Measurements from ENCODE around the gene MTUS2. TPM values are rescaled to one million over a fixed set of nuclear protein-coding genes. Genes with fewer than 3 reads are reported as not detected.

MTUS2 gene
- total and polyA plus RNA-seq, 9 of the 15 experiments (the other 6 are each of a cell fraction or from before 2014, with no cell fraction given) = 0.01 to 0.28 (median 0.06) TPM; not detected in 1

DNA sequence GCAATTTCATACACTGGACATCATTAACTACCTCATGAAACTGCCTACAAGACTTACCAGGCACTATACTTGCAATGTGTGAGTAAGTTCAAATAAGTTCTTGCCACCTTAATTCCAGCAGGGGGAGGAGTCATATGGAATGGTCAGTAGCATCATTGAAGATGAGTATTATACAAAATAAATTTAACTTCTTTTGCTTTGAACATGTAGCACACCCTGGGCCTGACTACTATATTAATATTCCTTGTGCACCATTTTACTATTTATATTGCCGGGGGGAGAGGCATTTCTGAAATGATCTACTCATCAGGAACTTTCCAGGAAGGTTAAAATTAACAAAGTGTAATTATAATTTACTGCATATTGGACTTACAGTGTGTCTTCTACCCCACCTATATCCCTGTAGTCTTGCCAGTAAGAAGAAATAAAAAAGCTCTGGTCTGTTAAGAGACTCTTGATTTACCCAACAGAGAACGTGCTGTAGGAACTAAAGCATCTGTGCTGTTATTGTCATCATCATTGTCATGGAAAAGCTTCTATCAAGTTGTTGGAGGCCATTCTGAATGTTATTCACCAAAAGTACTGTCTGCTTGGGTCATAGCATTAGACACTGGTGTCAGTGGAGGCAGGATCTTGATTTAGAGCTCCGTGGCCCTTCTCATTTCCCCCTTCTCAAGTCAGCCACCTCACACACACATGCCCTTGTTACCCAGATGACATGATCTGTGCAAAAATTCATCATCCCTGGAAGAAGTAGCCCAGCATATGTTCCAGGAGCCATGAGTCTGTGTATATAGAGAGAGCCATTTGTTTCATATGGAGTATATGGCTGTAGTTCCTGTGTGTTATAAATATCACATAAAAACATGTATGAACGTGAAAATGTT is 147.1 kb downstream of the MTUS2 start:
- H3K4me2 ChIP-seq (ENCODE audit: insufficient read depth, low read length) = no peak overlapping the region
- H3K79me2 ChIP-seq (ENCODE audit: control insufficient read depth, insufficient read depth, low read length) = no peaks in the 10 kb centered on the region
- in situ Hi-C loops (cut with MboI) (no loop called here), intact Hi-C loops (cut with micrococcal nuclease) (no loop called here)
- H2AFZ ChIP-seq (ENCODE audit: low read depth, low read length) = no peak overlapping the region
- FAIRE-seq = no peak
- POLR2A ChIA-PET = no interaction called here
- H3K9ac ChIP-seq (ENCODE audit: insufficient read depth in 1 of 2, low read depth in 2 of 2, low read length in 2 of 2) = no peak overlapping the region
- H3K9me1 ChIP-seq (ENCODE audit: control insufficient read depth, insufficient read depth, low read length) = no peaks in the 10 kb centered on the region
- TF ChIP-seq ZNF561 (CRISPR knock-in tag; conservative IDR thresholded peaks at IDR 0.05) (no peak), ZNF121 (CRISPR knock-in tag; conservative IDR thresholded peaks at IDR 0.05) (no peak), ZFP36 (IDR thresholded peaks at IDR 0.05; ENCODE audit: low read depth, low read length, partially characterized antibody) (no peak), THRAP3 (IDR thresholded peaks at IDR 0.05; ENCODE audit: borderline replicate concordance) (no peak), TEAD1 (CRISPR knock-in tag; IDR thresholded peaks at IDR 0.05) (no peak), ZNF124 (CRISPR knock-in tag; IDR thresholded peaks at IDR 0.05) (no peak)
- H3K27me3 ChIP-seq (ENCODE audit: control insufficient read depth in 2 of 2, insufficient read depth in 2 of 2, low read length in 2 of 2) = no peaks in the 10 kb centered on the region
- DNase-seq (ENCODE audit: extremely low read depth in 1 of 4, low spot score in 3 of 4) = no peak
- no peaks in the 10 kb centered on the region for H3K36me3 ChIP-seq (ENCODE audit: control insufficient read depth, insufficient read depth, low read length)
- H3K4me3 ChIP-seq = no peak overlapping the region
- CTCF ChIA-PET (ENCODE audit: low intra/inter-chr PET ratio) = no interaction called here
- BruUV-seq (replicated peaks) = no TSS peak
- H3K4me1 ChIP-seq (replicated peaks in 1 of 2; ENCODE audit: control insufficient read depth in 2 of 2, insufficient read depth in 2 of 2, low read length in 2 of 2) = no peaks in the 10 kb centered on the region
- no peaks in the 10 kb centered on the region for H4K20me1 ChIP-seq (replicated peaks; ENCODE audit: control insufficient read depth, insufficient read depth, low read length)
- H3K9me3 ChIP-seq (replicated peaks; ENCODE audit: control insufficient read depth, insufficient read depth, low read depth, low read length) = no peaks in the 10 kb centered on the region
- no peak for ATAC-seq
- no peak overlapping the region for H3K27ac ChIP-seq (ENCODE audit: extremely low read depth, low read depth, low read length)
- 4% methylated on average over 4 of the region's 4 CpGs for WGBS (ENCODE audit: insufficient coverage, low coverage, missing lambda C conversion rate)

Measured in K562 (cell line).